ENCODE results near the gene CBX4. TPM values are rescaled to one million over a fixed set of nuclear protein-coding genes. Genes with fewer than 3 reads are reported as not detected.
A peak's percentile ranks its signal among the peaks of the same experiment; 100 is the strongest.

Gene CBX4
- total and polyA plus RNA-seq, 2 of the 13 experiments (the other 11 are each of a cell fraction or from before 2014, with no cell fraction given): 25.8 to 50.8 TPM

- peak; percentile 93 for TF ChIP-seq HIC2 (CRISPR knock-in tag; IDR thresholded peaks at IDR 0.05; ENCODE audit: low read depth)
- no peak for TF ChIP-seq CENPX (CRISPR knock-in tag; IDR thresholded peaks at IDR 0.05)
- no peak for TF ChIP-seq DBP (CRISPR knock-in tag; IDR thresholded peaks at IDR 0.05; ENCODE audit: not compliant biosample characterization)
- TF ChIP-seq KDM2A (CRISPR knock-in tag; IDR thresholded peaks at IDR 0.05; ENCODE audit: borderline replicate concordance, low read depth): peak; percentile 66; the same call in 1 of the 2 replicates
- TF ChIP-seq SETDB1 (CRISPR knock-in tag; IDR thresholded peaks at IDR 0.05; ENCODE audit: borderline replicate concordance): no peak
- TF ChIP-seq CREB1 (IDR thresholded peaks at IDR 0.05): no peak
- no peak for TF ChIP-seq CREB1 (CRISPR knock-in tag; IDR thresholded peaks at IDR 0.05)
- TF ChIP-seq ZNF354B (CRISPR knock-in tag; IDR thresholded peaks at IDR 0.05): peak; percentile 36; the same call in 1 of the 2 replicates
- 0 out of 2 replicates have a peak, but pooled peaks have one; percentile 17 for TF ChIP-seq FOXO4 (CRISPR knock-in tag; conservative IDR thresholded peaks at IDR 0.05)
- TF ChIP-seq ZNF207 (IDR thresholded peaks at IDR 0.05; ENCODE audit: borderline replicate concordance): no peak
- TF ChIP-seq ZNF75D (CRISPR knock-in tag; IDR thresholded peaks at IDR 0.05; ENCODE audit: borderline replicate concordance): no peak; the same call in 1 of the 2 replicates
- no peak for TF ChIP-seq USF2 (IDR thresholded peaks at IDR 0.05; ENCODE audit: low read depth, low read length)
- no peak for TF ChIP-seq USF2 (CRISPR knock-in tag; IDR thresholded peaks at IDR 0.05; ENCODE audit: borderline replicate concordance)
- TF ChIP-seq ATF3 (CRISPR knock-in tag; IDR thresholded peaks at IDR 0.05): peak; percentile 52; the same call in 1 of the 2 replicates
- TF ChIP-seq ZNF329 (CRISPR knock-in tag; IDR thresholded peaks at IDR 0.05; ENCODE audit: low read depth): peak; percentile 71; the same call in 1 of the 2 replicates
- 0 out of 2 replicates have a peak, but pooled peaks have one; percentile 59 for TF ChIP-seq ZNF44 (CRISPR knock-in tag; IDR thresholded peaks at IDR 0.05)
- 0 out of 2 replicates have a peak, but pooled peaks have one; percentile 26 for TF ChIP-seq CBX5 (CRISPR knock-in tag; IDR thresholded peaks at IDR 0.05; ENCODE audit: borderline replicate concordance)
Observed at GRCh38 chr17:79844869-79845600, 5.8 kb upstream of the CBX4 start (continued).
